ENCODE data around the gene SLC4A3. TPM values are rescaled to one million over a fixed set of nuclear protein-coding genes. Genes with fewer than 3 reads are reported as not detected.

Gene SLC4A3
- total RNA-seq, 1 experiment from 2014 or later, result 8.7 TPM

DNA sequence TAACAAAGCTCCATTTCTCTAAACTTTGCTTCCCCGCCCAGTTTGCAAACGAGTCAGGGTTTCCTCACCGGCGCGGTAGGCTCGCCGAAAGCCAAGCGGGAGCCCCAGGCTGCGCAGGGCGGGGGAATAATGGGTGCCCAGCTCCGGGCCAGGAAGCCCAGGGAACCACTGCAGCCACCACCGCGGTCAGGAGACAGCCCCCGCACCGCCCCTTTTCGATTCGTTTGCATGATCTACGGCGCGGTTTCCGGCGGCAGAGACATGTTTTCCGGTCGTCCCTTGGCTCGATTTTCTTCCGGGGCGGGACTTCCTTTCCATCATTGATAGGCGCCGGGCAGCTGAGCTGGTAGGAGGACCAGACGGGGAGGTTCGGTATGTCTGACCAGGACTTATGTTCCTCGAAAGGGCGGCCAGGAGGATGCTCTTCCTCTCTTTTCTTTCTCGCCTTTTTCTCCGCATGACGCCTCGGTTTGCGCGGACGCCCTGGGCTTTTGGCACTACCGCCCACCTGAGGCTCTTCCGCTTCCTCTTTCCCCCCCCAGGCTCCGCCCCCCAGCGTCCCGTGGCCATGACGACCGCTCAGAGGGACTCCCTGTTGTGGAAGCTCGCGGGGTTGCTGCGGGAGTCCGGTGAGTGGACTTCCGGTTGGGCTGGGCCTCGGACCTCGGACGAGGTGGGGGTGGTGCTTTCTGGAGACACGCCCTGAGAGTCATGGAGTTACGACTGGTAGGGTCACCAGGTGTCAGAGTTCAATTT lies 29.7 kb upstream of the SLC4A3 start, which contains the start of gene STK11IP:
Gene STK11IP, plus strand, starts transcription at position 306 of the 756 bp plus-strand sequence. Its CDS starts 263 bp downstream, at position 569.
- Mint-ChIP-seq H3K27me3 (ENCODE audit: low read depth) (no peaks in the 10 kb centered on the region), H3K4me1 (peaks cover 33% of the 10 kb centered on the region), H3K27ac (peak within 1 kb of the TSS; percentile 99), H3K36me3 (peaks cover 4% of the 10 kb centered on the region), H3K9me3 (no peaks in the 10 kb centered on the region), H3K4me3 (peak within 1 kb of the TSS; percentile 97)
- ATAC-seq, result peak; percentile 89
- TF ChIP-seq, protein P1, sequence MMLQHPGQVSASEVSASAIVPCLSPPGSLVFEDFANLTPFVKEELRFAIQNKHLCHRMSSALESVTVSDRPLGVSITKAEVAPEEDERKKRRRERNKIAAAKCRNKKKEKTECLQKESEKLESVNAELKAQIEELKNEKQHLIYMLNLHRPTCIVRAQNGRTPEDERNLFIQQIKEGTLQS (CRISPR knock-in tag; conservative IDR thresholded peaks at IDR 0.05), result no peak
- peak; percentile 54; the same call in 1 of the 2 replicates for TF ChIP-seq FOXP1 (CRISPR knock-in tag; IDR thresholded peaks at IDR 0.05; ENCODE audit: borderline replicate concordance)
- TF ChIP-seq NFATC4 (CRISPR knock-in tag; IDR thresholded peaks at IDR 0.05), result no peak
- no peak for TF ChIP-seq ZNF416 (CRISPR knock-in tag; IDR thresholded peaks at IDR 0.05)
- peak; percentile 84 for TF ChIP-seq ZNF423 (CRISPR knock-in tag; IDR thresholded peaks at IDR 0.05)
- TF ChIP-seq, protein P2, sequence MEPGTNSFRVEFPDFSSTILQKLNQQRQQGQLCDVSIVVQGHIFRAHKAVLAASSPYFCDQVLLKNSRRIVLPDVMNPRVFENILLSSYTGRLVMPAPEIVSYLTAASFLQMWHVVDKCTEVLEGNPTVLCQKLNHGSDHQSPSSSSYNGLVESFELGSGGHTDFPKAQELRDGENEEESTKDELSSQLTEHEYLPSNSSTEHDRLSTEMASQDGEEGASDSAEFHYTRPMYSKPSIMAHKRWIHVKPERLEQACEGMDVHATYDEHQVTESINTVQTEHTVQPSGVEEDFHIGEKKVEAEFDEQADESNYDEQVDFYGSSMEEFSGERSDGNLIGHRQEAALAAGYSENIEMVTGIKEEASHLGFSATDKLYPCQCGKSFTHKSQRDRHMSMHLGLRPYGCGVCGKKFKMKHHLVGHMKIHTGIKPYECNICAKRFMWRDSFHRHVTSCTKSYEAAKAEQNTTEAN (CRISPR knock-in tag; IDR thresholded peaks at IDR 0.05), result peak; percentile 79; the same call in 1 of the 2 replicates
- TF ChIP-seq, protein P3, sequence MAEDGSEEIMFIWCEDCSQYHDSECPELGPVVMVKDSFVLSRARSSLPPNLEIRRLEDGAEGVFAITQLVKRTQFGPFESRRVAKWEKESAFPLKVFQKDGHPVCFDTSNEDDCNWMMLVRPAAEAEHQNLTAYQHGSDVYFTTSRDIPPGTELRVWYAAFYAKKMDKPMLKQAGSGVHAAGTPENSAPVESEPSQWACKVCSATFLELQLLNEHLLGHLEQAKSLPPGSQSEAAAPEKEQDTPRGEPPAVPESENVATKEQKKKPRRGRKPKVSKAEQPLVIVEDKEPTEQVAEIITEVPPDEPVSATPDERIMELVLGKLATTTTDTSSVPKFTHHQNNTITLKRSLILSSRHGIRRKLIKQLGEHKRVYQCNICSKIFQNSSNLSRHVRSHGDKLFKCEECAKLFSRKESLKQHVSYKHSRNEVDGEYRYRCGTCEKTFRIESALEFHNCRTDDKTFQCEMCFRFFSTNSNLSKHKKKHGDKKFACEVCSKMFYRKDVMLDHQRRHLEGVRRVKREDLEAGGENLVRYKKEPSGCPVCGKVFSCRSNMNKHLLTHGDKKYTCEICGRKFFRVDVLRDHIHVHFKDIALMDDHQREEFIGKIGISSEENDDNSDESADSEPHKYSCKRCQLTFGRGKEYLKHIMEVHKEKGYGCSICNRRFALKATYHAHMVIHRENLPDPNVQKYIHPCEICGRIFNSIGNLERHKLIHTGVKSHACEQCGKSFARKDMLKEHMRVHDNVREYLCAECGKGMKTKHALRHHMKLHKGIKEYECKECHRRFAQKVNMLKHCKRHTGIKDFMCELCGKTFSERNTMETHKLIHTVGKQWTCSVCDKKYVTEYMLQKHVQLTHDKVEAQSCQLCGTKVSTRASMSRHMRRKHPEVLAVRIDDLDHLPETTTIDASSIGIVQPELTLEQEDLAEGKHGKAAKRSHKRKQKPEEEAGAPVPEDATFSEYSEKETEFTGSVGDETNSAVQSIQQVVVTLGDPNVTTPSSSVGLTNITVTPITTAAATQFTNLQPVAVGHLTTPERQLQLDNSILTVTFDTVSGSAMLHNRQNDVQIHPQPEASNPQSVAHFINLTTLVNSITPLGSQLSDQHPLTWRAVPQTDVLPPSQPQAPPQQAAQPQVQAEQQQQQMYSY (CRISPR knock-in tag; IDR thresholded peaks at IDR 0.05), result peak; percentile 80
- TF ChIP-seq, protein P4, sequence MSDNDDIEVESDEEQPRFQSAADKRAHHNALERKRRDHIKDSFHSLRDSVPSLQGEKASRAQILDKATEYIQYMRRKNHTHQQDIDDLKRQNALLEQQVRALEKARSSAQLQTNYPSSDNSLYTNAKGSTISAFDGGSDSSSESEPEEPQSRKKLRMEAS (CRISPR knock-in tag; IDR thresholded peaks at IDR 0.05), result peak; percentile 13; the same call in 1 of the 2 replicates
- TF ChIP-seq, protein P5, sequence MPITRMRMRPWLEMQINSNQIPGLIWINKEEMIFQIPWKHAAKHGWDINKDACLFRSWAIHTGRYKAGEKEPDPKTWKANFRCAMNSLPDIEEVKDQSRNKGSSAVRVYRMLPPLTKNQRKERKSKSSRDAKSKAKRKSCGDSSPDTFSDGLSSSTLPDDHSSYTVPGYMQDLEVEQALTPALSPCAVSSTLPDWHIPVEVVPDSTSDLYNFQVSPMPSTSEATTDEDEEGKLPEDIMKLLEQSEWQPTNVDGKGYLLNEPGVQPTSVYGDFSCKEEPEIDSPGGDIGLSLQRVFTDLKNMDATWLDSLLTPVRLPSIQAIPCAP (CRISPR knock-in tag; IDR thresholded peaks at IDR 0.05), result no peak
- TF ChIP-seq ZNF263 (CRISPR knock-in tag; IDR thresholded peaks at IDR 0.05; ENCODE audit: low read depth), result no peak
- peak; percentile 80 for TF ChIP-seq CREM (CRISPR knock-in tag; IDR thresholded peaks at IDR 0.05)
- TF ChIP-seq ETV6 (CRISPR knock-in tag; IDR thresholded peaks at IDR 0.05), result 0 out of 2 replicates have a peak, but pooled peaks have one; percentile 52
- 0 out of 2 replicates have a peak, but pooled peaks have one; percentile 14 for TF ChIP-seq SMAD3 (CRISPR knock-in tag; IDR thresholded peaks at IDR 0.05; ENCODE audit: borderline replicate concordance)
- TF ChIP-seq NR3C1 (CRISPR knock-in tag; conservative IDR thresholded peaks at IDR 0.05; ENCODE audit: low read depth), result 0 out of 2 replicates have a peak, but pooled peaks have one; percentile 37
- TF ChIP-seq TEAD1 (CRISPR knock-in tag; IDR thresholded peaks at IDR 0.05), result 0 out of 2 replicates have a peak, but pooled peaks have one; percentile 40
- peak; percentile 72 for TF ChIP-seq GABPB1 (CRISPR knock-in tag; IDR thresholded peaks at IDR 0.05)
- TF ChIP-seq CREB1 (CRISPR knock-in tag; IDR thresholded peaks at IDR 0.05), result 0 out of 2 replicates have a peak, but pooled peaks have one; percentile 42
- peak; percentile 77 for TF ChIP-seq HMGXB4 (CRISPR knock-in tag; IDR thresholded peaks at IDR 0.05)
- peak; percentile 88 for TF ChIP-seq SP1 (CRISPR knock-in tag; conservative IDR thresholded peaks at IDR 0.05)
- peak; percentile 84 for TF ChIP-seq FOXK1 (CRISPR knock-in tag; IDR thresholded peaks at IDR 0.05)
- TF ChIP-seq, protein P6, sequence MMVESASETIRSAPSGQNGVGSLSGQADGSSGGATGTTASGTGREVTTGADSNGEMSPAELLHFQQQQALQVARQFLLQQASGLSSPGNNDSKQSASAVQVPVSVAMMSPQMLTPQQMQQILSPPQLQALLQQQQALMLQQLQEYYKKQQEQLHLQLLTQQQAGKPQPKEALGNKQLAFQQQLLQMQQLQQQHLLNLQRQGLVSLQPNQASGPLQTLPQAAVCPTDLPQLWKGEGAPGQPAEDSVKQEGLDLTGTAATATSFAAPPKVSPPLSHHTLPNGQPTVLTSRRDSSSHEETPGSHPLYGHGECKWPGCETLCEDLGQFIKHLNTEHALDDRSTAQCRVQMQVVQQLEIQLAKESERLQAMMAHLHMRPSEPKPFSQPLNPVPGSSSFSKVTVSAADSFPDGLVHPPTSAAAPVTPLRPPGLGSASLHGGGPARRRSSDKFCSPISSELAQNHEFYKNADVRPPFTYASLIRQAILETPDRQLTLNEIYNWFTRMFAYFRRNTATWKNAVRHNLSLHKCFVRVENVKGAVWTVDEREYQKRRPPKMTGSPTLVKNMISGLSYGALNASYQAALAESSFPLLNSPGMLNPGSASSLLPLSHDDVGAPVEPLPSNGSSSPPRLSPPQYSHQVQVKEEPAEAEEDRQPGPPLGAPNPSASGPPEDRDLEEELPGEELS (CRISPR knock-in tag; IDR thresholded peaks at IDR 0.05), result 0 out of 2 replicates have a peak, but pooled peaks have one; percentile 28
- TF ChIP-seq OVOL2 (CRISPR knock-in tag; IDR thresholded peaks at IDR 0.05; ENCODE audit: borderline replicate concordance), result no peak
- TF ChIP-seq E2F5 (CRISPR knock-in tag; IDR thresholded peaks at IDR 0.05), result 0 out of 2 replicates have a peak, but pooled peaks have one; percentile 39
- peak; percentile 94 for DNase-seq (ENCODE audit: low spot score)
- CTCF ChIA-PET, result interaction anchor here (0.5 to 5.6 kb wide), 19 partner anchors 12 to 493 kb away, joined by 3 to 53 read pairs (median 4); partner anchors contain the start of genes CHPF, DNPEP, GMPPA and INHA
- POLR2A ChIA-PET, result interaction anchor here (0.6 to 3.6 kb wide), 11 partner anchors 20 to 101 kb away, joined by 3 to 24 read pairs (median 5); partner anchors contain the start of genes CHPF, GMPPA, INHA and OBSL1
